Mammary epithelial cell (primary cell): ENCODE results near the gene NCBP3.

Experiments used
- EZH2 ChIP-seq: IDR thresholded peaks from 2 replicates; pipeline ENCODE4 v1.6.1; 2012; ENCODE audit warnings: low read length, inconsistent platforms, borderline replicate concordance
- TF ChIP-seq, protein P1 (sequence below), 2 donors: IDR thresholded peaks in 1 of 2; conservative IDR thresholded peaks in 1 of 2; 2 replicates each; pipeline ENCODE4 v1.5.1; 2011 to 2012; ENCODE audit warnings: inconsistent platforms in 2 of 2, low read length in 2 of 2, mild to moderate bottlenecking in 2 of 2, control low read depth in 1 of 2, low read depth in 1 of 2; ENCODE audit not compliant: insufficient read depth in 1 of 2; ENCODE audit errors: extremely low read depth in 1 of 2

DNA sequence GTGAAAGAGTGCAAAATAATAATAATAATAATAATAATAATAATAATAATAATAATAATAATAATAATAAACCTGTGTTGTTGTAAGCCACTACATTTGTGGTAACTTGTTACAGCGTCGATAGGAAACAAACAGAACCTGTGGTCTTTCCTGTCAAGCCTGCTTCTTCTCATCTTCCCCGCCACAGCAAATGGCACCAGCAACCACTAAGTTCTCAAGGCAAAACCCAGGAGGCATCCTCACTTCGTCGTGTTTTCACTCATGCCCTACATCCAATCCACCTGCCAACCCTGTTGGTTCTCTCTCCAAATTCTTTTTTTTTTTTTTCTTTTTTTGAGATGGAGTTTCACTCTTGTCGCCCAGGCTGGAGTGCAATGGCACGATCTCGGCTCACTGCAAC lies 79.3 kb downstream of the NCBP3 start:
- TF ChIP-seq, protein P1, sequence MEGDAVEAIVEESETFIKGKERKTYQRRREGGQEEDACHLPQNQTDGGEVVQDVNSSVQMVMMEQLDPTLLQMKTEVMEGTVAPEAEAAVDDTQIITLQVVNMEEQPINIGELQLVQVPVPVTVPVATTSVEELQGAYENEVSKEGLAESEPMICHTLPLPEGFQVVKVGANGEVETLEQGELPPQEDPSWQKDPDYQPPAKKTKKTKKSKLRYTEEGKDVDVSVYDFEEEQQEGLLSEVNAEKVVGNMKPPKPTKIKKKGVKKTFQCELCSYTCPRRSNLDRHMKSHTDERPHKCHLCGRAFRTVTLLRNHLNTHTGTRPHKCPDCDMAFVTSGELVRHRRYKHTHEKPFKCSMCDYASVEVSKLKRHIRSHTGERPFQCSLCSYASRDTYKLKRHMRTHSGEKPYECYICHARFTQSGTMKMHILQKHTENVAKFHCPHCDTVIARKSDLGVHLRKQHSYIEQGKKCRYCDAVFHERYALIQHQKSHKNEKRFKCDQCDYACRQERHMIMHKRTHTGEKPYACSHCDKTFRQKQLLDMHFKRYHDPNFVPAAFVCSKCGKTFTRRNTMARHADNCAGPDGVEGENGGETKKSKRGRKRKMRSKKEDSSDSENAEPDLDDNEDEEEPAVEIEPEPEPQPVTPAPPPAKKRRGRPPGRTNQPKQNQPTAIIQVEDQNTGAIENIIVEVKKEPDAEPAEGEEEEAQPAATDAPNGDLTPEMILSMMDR (conservative IDR thresholded peaks at IDR 0.05 in 1 of 2, IDR thresholded peaks at IDR 0.05 in 1 of 2; ENCODE audit: extremely low read depth in 1 of 2, insufficient read depth in 1 of 2, low read depth in 1 of 2, low read length in 2 of 2): no peak
- TF ChIP-seq EZH2: no peak
